Measurements from ENCODE around the gene IL17REL.
"Not testable (repeated sequence)": the region's sequence is repeated elsewhere in the genome, so short reads cannot be mapped to it uniquely, and the experiment has no call there.

DNA sequence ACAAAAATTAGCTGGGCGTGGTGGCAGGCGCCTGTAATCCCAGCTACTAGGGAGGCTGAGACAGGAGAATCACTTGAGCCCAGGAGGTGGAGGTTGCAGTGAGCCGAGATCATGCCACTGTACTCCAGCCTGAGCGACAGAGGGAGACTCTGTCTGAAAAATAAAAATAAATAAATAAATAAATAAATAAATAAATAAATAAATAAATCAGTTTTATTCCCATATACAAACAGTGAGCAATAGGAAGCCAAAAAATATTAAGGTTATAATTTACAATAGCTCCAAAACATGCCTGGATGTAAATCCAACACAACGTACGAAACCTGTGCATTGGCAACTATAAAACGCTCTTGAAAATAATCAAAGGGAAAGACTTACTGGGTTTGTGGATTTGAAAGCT, 30.8 kb downstream of the IL17REL start:
- not testable (repeated sequence) for TF ChIP-seq ZSCAN29 (IDR thresholded peaks at IDR 0.05); EZH2 (IDR thresholded peaks at IDR 0.05; ENCODE audit: borderline replicate concordance, control insufficient read depth, low read depth, low read length)
